CD4-positive, alpha-beta T cell treated with Interferon gamma for 1 hour (primary cell): ENCODE measurements around the gene SLC23A1.
A peak's percentile ranks its signal among the peaks of the same experiment; 100 is the strongest.
"Not testable (repeated sequence)": the region's sequence is repeated elsewhere in the genome, so short reads cannot be mapped to it uniquely, and the experiment has no call there.

Source experiments
- DNase-seq: peaks from one replicate; pipeline ENCODE4 v3.0.0-alpha.2; 2020

The SLC23A1 gene

DNA sequence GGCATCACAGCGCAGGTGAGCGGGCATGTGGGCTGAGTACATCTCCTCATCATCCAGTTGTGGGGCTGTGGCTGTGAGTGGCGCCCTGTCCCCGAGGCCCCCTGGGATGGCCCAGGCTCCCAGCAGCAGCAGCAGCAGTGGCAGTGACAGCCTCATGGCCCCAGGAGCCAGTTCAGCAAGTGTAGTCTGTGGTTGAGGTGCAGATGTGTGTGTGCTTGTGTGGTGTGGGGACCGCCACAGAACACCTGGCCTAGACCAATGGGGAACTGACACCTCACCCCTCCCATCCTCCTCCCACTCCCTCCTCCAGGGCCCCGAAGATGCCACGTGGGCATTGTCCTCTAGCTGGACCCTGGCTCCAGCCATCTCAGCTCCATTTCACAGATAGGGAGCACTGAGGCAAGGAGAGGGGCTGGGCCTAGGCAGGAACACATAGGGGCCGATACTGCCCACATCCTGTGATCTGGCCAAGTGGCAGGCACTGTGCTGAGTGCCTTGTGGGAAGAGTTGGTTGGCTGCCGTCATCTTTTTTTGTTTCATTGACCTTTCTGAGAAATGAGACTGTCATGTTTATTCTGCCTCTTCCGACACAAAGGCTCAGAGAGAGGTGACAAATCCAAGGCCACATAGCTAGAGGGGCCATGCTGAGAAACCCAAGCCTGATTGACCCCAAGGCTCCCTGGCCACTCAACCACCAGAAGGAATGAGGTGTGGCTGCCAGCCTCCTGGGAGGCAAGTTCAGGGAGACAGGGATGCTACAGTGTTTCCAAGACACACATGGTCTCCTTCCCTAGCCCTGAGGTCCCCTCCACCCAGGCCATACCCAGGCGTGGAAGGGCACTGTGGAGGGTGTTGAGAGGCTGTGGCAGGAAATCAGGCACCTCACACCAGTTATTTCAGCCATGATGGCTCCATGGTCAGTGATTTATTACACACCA is 6.9 kb upstream of the SLC23A1 start, which contains the start of gene MZB1:
TSS of gene MZB1 (minus strand) at position 213 of the 938 bp plus-strand sequence. CDS start at position 156, 57 bp downstream.
- peak; percentile 85 for DNase-seq

DNA sequence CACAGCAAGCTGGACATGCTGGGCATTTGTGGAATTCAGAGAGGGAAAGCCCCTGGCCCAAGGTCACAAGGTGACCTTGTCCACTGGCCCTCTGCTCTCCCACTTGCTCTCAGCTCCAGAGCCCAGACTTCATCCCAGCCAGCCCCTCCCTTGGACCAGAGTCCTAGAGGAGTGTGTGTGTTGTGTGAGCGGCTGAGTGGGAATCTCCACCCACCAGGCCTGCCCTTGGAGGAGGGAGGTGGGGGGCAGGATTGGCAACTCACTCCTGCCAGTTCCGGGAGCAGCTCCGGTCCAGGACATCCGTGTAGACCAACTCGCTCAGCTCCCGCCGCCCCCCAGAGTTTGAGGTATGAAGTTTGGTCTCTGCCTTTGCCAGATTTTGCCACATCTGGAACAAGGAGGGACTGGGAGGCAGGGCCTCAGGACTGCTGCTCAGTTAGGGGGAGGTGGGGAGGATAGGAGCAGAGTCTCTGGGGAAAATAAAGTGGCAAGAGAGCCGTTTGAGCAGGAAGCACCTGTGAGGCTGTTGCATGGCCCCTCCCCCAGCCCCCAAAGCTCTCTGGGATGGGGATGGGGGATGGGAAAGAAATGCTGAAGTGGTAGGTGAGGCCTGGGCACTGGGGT is 5.2 kb upstream of the SLC23A1 start:
- DNase-seq = peak; percentile 67

GRCh38 chr5:139387611-139388197 is 4.6 kb upstream of the SLC23A1 start:
- DNase-seq = no peak

DNA sequence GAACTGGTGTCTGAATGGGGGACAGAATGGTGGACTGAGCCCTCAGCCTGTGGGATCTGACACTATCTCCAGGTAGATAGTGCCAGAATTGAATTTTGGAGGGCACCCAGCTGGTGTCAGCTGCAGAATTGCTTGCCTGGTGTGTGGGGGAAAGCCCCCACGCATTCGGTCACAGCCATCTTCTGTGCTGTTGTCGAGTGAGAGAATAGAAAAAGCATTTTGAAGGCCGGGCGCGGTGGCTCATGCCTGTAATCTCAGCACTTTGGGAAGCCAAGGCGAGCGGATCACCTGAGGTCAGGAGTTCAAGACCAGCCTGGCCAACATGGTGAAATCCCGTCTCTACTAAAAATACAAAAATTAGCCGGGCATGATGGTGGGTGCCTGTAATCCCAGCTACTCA is 3.9 kb upstream of the SLC23A1 start:
- not testable (repeated sequence) for DNase-seq

DNA sequence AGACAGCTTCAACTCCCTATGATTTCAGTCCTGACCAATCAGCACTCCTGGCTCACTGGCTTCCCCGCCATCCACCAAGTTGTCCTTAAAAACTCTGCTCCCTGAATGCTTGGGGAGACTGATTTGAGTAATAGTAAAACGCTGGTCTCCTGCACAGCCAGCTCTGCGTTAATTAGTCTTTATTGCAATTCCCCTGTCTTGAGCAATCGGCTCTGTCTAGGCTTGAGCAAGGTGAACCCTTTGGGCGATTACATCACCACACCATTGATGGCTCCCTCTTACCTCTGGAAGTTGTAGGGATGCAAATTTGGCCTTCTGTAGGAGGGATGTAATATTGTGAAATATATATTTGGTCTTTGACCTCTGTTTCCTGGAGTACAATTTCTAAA is 2.9 kb upstream of the SLC23A1 start:
- no peak for DNase-seq

DNA sequence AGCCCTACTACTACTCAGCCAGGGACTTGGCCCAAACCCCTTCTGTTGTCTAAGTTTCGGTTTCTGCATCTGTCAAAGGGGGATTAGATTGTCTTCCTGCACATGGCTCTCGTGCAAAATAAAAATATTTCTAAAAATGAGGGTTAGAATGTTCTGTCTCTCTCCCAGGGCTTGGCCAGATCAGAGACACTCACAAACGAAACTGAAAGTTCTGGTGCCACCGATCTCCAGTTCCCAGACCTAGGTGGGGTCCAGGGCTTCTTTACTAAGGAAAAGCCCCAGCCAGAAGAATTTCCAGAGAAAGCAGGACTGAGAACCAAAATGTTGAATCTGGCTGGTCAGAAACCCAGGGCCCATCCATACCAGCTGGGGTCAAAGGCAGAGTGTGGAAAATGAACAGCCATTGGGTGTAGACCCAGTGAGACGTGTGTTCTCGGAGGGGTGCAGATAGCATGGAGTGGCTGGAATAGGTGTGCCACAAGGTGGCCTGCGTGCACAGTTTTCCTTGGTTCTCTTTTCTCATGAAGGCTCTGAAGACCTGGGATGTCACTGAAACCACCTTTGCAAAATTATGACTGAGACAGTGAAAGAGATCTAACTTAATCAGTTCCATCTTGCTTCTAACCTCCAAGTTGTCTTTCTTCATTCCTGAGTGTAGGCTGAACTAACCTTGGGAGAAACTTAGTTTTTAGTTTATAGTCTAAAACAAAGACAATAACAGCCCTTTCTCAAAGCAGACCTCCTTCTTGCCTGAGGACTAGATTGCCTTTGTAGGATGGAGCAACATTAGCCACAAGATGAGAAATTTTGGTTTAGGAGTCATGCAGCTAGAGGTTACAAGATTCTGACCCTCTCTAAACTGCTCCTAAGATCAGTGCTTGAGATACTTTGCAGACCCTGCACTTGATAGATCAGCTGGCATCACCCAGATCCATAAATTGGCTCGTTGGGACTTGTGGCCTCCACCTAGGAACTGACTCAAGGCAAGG is 2.3 kb upstream of the SLC23A1 start:
- no peak for DNase-seq

DNA sequence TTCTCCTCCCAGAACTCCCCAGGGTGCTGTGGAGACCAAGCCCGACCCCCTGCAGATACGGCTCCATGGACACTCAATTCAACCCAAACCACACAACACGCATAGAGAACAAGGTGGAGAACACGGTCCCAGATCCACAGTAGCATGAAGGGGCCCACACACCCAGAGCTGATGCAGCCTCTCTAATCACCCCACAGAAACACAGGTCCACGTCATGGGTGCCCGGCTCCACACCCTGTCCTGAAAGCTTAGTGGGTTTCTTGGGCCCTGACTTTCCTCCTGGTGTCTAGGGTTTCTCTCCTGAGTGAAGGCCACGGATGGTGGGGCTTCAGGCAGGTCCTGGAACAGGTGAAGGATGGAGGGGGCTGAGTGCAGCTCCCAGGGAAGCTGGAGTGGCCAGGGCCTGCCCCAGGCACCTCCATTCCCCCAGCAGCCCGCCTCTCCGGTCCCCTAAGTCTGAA is 1.5 kb upstream of the SLC23A1 start:
- DNase-seq = no peak

GRCh38 chr5:139383993-139384590 is 995 bp upstream of the SLC23A1 start:
- DNase-seq = no peak

- no peak for DNase-seq
Measured at GRCh38 chr5:139382807-139383206, 290 bp downstream of the SLC23A1 start.

- no peak for DNase-seq
Measured at GRCh38 chr5:139381837-139382761, 998 bp downstream of the SLC23A1 start.

DNA sequence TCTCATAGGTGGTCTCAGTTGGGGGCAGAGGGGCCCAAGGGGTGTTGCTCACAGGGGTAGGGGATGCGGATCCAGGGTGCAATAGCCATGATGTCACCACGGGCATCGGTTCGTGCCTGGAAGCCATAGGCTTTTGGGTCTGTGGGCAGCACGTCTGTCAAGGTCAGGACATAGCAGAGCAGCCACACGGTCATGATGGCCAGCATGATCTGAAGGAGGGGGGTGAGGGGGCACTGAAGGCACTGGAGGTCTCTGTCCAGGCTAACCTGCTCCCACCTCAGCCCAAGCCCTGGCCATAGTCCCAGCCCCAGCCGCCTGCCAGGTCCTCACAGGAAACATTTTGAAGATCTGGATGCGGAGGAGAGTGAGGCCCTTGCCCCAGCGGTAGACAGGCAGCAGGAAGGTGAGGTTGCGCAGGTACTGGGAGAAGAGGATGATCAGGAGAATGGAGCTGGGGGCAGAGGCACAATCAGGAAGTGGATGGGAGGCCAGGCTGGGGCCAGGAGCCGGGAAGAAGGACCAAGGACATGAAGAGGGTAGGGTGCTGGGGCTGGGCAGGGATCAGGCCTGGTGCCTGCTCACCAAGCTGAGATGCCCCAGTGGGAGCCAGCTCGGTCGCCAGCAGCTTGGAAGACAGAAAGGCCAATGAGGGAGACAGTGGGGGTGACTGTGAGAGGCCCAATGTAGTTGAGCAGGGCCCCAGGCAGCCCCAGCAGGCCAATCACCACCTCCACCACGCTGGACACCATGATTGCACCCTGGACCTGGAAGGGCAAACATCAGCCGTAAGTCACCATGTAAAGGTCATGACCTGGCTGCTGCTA is 3.3 kb downstream of the SLC23A1 start:
- no peak for DNase-seq

GRCh38 chr5:139378941-139379361 is 4.1 kb downstream of the SLC23A1 start:
- no peak for DNase-seq

- no peak for DNase-seq
Measured at GRCh38 chr5:139378101-139378825, 4.8 kb downstream of the SLC23A1 start.

DNA sequence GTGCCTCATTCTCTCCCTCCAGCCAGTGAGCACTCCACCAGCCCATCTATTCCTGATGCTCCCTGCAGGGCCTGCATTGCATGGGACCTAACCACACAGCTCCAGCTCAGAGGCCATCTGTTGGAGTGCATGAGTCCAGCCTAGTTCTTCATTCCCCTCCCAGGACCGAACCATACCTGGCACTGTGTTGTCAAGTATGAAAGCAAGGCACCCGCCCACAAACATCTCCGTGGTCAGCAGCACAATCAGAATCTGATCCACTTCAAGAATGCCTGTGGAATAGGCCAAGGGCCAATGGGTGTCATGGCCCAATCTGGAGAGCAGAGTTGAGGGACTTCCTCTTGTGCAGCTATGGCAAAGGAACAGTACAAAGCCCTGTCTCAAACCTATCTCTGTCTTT is 5.9 kb downstream of the SLC23A1 start:
- DNase-seq = no peak

DNA sequence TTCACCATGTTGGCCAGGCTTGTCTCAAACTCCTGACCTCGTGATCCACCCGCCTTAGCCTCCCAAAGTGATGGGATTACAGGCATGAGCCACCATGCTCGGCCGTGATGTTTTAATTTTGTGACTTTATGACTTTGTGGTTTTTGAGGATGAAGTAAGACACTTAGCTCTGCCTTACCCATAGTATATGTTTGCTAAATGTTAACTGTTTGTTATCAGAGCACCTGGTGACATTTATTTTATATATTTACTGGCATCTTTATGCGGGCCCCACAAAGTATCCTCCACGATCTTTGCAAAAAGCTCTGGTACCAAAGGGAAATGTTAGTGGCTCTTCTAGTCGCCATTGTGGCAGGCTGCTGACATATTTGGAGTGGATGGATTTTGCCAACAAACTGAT is 6.7 kb downstream of the SLC23A1 start:
- no peak for DNase-seq

DNA sequence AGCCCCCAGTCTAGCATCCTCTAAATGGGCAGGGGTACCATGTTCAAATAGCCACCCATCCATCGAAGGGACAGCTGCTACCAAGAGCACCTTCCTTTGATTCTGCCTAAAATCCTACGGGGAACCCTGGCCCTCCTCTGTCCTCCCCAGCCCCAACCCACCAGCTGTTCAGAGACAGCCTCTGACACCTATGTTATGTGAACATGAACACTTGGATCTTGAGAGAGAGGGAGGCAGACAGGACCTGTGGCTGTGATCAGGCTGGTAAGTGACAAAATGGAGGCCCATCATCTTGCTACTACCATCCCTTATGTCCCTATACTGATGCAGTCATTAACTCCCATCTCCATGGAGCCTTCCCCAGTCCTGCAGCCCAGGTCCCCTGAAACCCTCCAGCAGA is 8.2 kb downstream of the SLC23A1 start:
- no peak for DNase-seq

- no peak for DNase-seq
Measured at GRCh38 chr5:139371482-139372435, 11.3 kb downstream of the SLC23A1 start.

DNA sequence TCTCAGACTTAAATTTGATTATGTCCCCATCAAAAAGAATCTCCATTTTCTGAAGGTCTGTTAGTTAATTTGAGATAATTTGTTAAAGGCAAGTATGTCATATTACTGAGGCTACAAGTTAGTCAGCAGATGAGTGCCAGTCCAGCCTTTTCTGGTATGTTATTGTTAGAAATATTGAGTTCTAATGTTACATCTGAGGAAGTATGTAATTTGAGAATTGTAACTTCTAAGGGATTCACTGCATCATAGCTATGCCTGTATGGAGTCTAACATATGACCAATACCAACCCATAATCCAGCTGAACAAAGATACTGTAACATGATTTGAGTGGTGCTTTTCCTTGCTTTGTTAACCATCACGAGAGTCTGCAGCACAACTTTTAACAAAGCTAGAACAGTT is 13.9 kb downstream of the SLC23A1 start:
- no peak for DNase-seq
